Kidney (tissue), 14 donors: Measurements from ENCODE around the gene ZC3H10. TPM values are rescaled to one million over a fixed set of nuclear protein-coding genes. Genes with fewer than 3 reads are reported as not detected.

Experiments used
- DNase-seq, 5 donors: peaks; one replicate each; pipeline ENCODE4 v3.0.0-alpha.2; 2013 to 2020
- FAIRE-seq: peaks from 2 replicates; lab custom pipeline; 2012; peaks lifted over from hg19 to GRCh38; lab: Jason Lieb, UNC
- H3K27ac ChIP-seq, 2 donors: one replicate each; pipeline ENCODE4 v1.7.0; 2013; ENCODE audit warnings: low read depth in 2 of 2, low read length in 2 of 2, inconsistent platforms in 1 of 2
- H3K27me3 ChIP-seq: one replicate; pipeline ENCODE4 v1.7.1; 2013; ENCODE audit warnings: low read length, inconsistent platforms; ENCODE audit not compliant: control insufficient read depth, insufficient read depth
- H3K36me3 ChIP-seq, 3 donors: one replicate each; pipeline versions ENCODE4 v1.7.0 to v1.7.1; 2013; ENCODE audit warnings: low read length in 3 of 3, control low read depth in 1 of 3, inconsistent platforms in 1 of 3; ENCODE audit not compliant: insufficient read depth in 3 of 3, control insufficient read depth in 2 of 3
- H3K4me1 ChIP-seq, 3 donors: one replicate each; pipeline versions ENCODE4 v1.7.0 to v1.7.1; 2013; ENCODE audit warnings: low read length in 3 of 3, inconsistent platforms in 1 of 3, low read depth in 1 of 3; ENCODE audit not compliant: control insufficient read depth in 2 of 3, insufficient read depth in 2 of 3
- H3K4me3 ChIP-seq, 3 donors: one replicate each; pipeline versions ENCODE4 v1.7.0 to v1.8.1; 2013; ENCODE audit warnings: low read length in 3 of 3, control low read depth in 1 of 3, inconsistent platforms in 1 of 3
- H3K9ac ChIP-seq, 3 donors: one replicate each; pipeline versions ENCODE4 v1.7.0 to v1.7.1; 2013; ENCODE audit warnings: low read length in 3 of 3, control low read depth in 1 of 3, inconsistent platforms in 1 of 3
- H3K9me3 ChIP-seq, 3 donors: one replicate each; pipeline versions ENCODE4 v1.7.0 to v1.7.1; 2013; ENCODE audit warnings: low read length in 3 of 3, control low read depth in 1 of 3, inconsistent platforms in 1 of 3; ENCODE audit not compliant: control insufficient read depth in 2 of 3, insufficient read depth in 1 of 3
- intact Hi-C: fragments of 100-400 bp; cut with DNase I; formaldehyde crosslinking; loops from one replicate; pipeline ENCODE4 v1.11.1; 2022
- polyA plus RNA-seq: library from polyadenylated mRNA; stranded (reverse); fragments of 350-450 nt; fragmentation: Illumina TruSeq; extraction: RNeasy Lipid Tissue Mini Kit (QIAGEN cat#74804); gene quantifications from one replicate; pipeline ENCODE4 v1.2.3, GENCODE V29; 2014; ENCODE audit warnings: low read depth, low replicate concordance; ENCODE audit not compliant: insufficient read depth
- total RNA-seq: library from RNA; stranded (reverse); fragmentation: NEBNext Ultra II Directional; extraction: Animal tissue kit (Norgen Biotek cat#: 25700); gene quantifications from one replicate; pipeline ENCODE4 v1.2.1, GENCODE V29; 2021
- TF ChIP-seq, protein P1 (sequence below): IDR thresholded peaks from 3 replicates; pipeline ENCODE4 v1.5.1; 2012; ENCODE audit warnings: mild to moderate bottlenecking, moderate library complexity, borderline replicate concordance; ENCODE audit not compliant: insufficient read depth; ENCODE audit errors: extremely low read depth
- donor health status: control.
- donor health status: control.
- donor health status: control.
- donor health status: control.
- donor health status: control.
- donor health status: DM: yes; HTN: yes; CAD: no.
- donor health status: Normal renal cell carcinoma (clear cell type).

The ZC3H10 gene
- total and polyA plus RNA-seq, 2 donors from 2014 or later, result 2.4 to 8.6 TPM

DNA sequence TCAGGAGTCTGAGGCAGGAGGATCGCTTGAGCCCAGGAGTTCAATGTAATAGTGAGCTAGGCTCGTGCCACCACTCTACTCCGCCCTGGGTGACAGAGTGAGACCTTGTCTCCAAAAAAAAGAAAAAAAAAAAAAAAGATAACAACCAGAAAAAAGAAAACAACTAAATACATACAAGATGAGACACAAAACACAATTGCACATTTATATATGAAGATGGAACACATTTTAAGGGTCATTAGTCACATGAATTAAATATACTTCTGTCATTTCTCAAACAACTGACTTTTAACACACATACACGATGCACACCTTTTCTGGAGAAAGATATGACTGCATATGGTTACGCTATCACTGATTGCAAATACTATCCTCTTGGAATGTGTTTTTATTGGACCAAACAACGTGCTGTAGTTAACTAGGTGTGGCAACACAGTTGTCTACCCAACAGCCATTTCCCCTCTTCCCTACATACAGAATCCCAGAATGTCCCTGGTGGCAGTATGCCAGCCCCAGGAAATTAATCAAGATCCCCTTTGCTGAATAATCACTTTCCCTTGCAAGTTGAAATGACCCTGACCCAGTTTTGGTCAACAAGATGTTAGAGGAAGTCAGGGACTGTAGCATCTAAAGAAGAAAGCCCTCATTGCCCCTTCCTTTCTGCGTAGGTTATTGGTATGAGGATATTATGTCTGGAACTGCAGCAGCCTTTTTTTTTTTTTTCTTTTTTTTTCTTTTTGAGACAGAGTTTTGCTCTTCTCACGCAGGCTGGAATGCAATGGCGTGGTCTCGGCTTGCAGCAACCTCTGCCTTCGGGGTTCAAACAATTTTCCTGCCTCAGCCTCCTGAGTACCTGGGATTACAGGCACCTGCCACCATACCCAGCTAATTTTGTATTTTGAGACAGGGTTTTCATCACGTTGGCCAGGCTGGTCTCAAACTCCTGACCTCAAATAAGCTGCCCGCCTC lies 28.7 kb downstream of the ZC3H10 start:
- no peak for FAIRE-seq
- intact Hi-C loops, result no loop called here
- peak in 2 of 5 donors; percentile 40 to 73 for DNase-seq
- Histone ChIP-seq H3K9ac (no peak overlapping the region), H3K27me3 (no peaks in the 10 kb centered on the region), H3K27ac (no peak overlapping the region), H3K4me1 (peaks cover 0 to 11% (median 8%) of the 10 kb centered on the region in 3 donors), H3K36me3 (peaks cover 2 to 18% (median 17%) of the 10 kb centered on the region in 3 donors), H3K9me3 (no peaks in the 10 kb centered on the region), H3K4me3 (no peak overlapping the region)
- TF ChIP-seq, protein P1, sequence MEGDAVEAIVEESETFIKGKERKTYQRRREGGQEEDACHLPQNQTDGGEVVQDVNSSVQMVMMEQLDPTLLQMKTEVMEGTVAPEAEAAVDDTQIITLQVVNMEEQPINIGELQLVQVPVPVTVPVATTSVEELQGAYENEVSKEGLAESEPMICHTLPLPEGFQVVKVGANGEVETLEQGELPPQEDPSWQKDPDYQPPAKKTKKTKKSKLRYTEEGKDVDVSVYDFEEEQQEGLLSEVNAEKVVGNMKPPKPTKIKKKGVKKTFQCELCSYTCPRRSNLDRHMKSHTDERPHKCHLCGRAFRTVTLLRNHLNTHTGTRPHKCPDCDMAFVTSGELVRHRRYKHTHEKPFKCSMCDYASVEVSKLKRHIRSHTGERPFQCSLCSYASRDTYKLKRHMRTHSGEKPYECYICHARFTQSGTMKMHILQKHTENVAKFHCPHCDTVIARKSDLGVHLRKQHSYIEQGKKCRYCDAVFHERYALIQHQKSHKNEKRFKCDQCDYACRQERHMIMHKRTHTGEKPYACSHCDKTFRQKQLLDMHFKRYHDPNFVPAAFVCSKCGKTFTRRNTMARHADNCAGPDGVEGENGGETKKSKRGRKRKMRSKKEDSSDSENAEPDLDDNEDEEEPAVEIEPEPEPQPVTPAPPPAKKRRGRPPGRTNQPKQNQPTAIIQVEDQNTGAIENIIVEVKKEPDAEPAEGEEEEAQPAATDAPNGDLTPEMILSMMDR, result no peak

DNA sequence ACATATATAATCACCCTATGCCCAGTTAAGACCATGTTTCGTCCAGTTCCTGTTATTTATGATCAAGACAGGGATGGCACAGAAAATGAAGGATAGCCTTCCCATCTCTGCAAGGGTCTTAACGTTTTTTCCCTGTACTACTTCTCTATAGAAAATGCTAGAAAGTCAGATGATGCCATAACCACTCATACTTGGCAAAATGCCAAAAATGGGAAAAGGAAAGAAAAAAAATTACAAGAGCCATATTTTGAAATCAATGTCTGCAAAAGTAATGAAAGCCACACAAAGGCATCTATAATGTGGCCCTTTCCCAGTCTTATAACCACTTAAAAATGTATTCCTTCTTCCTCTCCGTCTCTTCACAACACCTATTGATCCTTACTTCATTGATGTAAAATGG lies 32.5 kb downstream of the ZC3H10 start:
- FAIRE-seq (no peak), DNase-seq (no peak)
- Histone ChIP-seq H3K4me3 (no peak overlapping the region), H3K4me1 (peaks cover 0 to 23% (median 12%) of the 10 kb centered on the region in 3 donors), H3K9ac (no peak overlapping the region), H3K27me3 (no peaks in the 10 kb centered on the region), H3K27ac (no peak overlapping the region), H3K9me3 (no peaks in the 10 kb centered on the region), H3K36me3 (peaks cover 0 to under 1% (median 0%) of the 10 kb centered on the region in 3 donors)
- intact Hi-C loops, result no loop called here
- TF ChIP-seq, protein P1, result no peak

DNA sequence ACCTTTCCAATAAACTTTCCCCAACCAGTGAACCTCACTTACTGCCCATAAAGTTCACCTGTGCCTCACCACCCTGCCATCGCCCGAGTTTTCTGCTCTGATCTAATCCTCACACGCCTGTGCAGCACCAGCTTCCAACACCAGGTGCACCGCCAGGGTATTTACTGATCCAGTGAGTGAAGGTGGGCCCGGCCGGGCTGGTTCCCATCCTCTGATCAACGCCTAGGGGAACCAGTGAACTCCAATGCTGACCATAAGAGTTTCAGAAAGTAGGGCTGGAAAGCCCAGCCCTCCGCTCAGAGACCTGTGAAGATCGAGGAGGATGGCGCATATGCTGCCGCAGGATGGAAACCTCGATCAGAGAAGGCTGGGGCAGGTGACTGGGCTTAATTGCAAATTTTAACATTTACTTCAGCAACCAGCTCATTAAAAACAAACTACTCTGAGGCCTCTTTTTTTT lies 33.6 kb downstream of the ZC3H10 start:
- Histone ChIP-seq H3K9ac (peak overlapping the region; percentile 57 to 83 (median 60)), H3K27ac (peak overlapping the region; percentile 87 to 91), H3K9me3 (no peaks in the 10 kb centered on the region), H3K4me3 (peak overlapping the region; percentile 71 to 92 (median 82)), H3K36me3 (peaks cover 0 to 2% (median 0%) of the 10 kb centered on the region in 3 donors), H3K27me3 (no peaks in the 10 kb centered on the region), H3K4me1 (peaks cover 0 to 20% (median 10%) of the 10 kb centered on the region in 3 donors)
- no peak for FAIRE-seq
- TF ChIP-seq, protein P1, result no peak
- DNase-seq, result peak; percentile 65 to 84 (median 73)
- intact Hi-C loops, result no loop called here
